KMS-11 (cell line): Measurements from ENCODE around the gene KCNH3.

ENCODE experiments used
- H2AFZ ChIP-seq: fragments of 200-600 bp; sonication (generic); 2 replicates; pipeline ENCODE4 v1.6.1; 2016; ENCODE audit warnings: antibody characterized with exemption, mixed run types, low read depth
- H3K27ac ChIP-seq: fragments of 200-600 bp; sonication (generic); 2 replicates; pipeline ENCODE4 v1.6.1; 2016; ENCODE audit warnings: mild to moderate bottlenecking, mixed run types
- H3K27me3 ChIP-seq: fragments of 200-600 bp; sonication (generic); 2 replicates; pipeline ENCODE4 v1.6.1; 2017; ENCODE audit warnings: mild to moderate bottlenecking, low read depth, mixed run types, moderate library complexity; ENCODE audit not compliant: insufficient read depth
- H3K36me3 ChIP-seq: fragments of 200-600 bp; sonication (generic); 2 replicates; pipeline ENCODE4 v1.6.1; 2017; ENCODE audit warnings: mild to moderate bottlenecking, mixed run types; ENCODE audit not compliant: insufficient read depth
- H3K4me1 ChIP-seq: fragments of 200-600 bp; sonication (generic); 2 replicates; pipeline ENCODE4 v1.6.1; 2016; ENCODE audit warnings: mild to moderate bottlenecking, low read depth, mixed run types; ENCODE audit not compliant: poor library complexity, severe bottlenecking
- H3K4me2 ChIP-seq: fragments of 200-600 bp; sonication (generic); 2 replicates; pipeline ENCODE4 v1.7.0; 2016; ENCODE audit warnings: mild to moderate bottlenecking, mixed run types
- H3K4me3 ChIP-seq: fragments of 200-600 bp; sonication (generic); IDR thresholded peaks from 2 replicates; pipeline ENCODE4 v1.6.1; 2017; ENCODE audit warnings: low read depth, low read length, mixed read lengths; ENCODE audit not compliant: insufficient read depth
- H3K79me2 ChIP-seq: fragments of 200-600 bp; sonication (generic); 2 replicates; pipeline ENCODE4 v1.6.1; 2016; ENCODE audit warnings: low read depth, mixed run types; ENCODE audit not compliant: insufficient read depth
- H3K9ac ChIP-seq: fragments of 200-600 bp; sonication (generic); 2 replicates; pipeline ENCODE4 v1.6.1; 2016; ENCODE audit warnings: mild to moderate bottlenecking, mixed run types
- H4K20me1 ChIP-seq: fragments of 200-600 bp; sonication (generic); 2 replicates; pipeline ENCODE4 v1.6.1; 2016; ENCODE audit warnings: mild to moderate bottlenecking, mixed run types; ENCODE audit not compliant: insufficient read depth
- TF ChIP-seq, protein P1 (sequence below): fragments of 200-600 bp; sonication (generic); conservative IDR thresholded peaks from 2 replicates; pipeline ENCODE4 v1.6.1; 2017; ENCODE audit warnings: low read depth, mild to moderate bottlenecking, antibody characterized with exemption, low read length, moderate library complexity, mixed read lengths

The KCNH3 gene

DNA sequence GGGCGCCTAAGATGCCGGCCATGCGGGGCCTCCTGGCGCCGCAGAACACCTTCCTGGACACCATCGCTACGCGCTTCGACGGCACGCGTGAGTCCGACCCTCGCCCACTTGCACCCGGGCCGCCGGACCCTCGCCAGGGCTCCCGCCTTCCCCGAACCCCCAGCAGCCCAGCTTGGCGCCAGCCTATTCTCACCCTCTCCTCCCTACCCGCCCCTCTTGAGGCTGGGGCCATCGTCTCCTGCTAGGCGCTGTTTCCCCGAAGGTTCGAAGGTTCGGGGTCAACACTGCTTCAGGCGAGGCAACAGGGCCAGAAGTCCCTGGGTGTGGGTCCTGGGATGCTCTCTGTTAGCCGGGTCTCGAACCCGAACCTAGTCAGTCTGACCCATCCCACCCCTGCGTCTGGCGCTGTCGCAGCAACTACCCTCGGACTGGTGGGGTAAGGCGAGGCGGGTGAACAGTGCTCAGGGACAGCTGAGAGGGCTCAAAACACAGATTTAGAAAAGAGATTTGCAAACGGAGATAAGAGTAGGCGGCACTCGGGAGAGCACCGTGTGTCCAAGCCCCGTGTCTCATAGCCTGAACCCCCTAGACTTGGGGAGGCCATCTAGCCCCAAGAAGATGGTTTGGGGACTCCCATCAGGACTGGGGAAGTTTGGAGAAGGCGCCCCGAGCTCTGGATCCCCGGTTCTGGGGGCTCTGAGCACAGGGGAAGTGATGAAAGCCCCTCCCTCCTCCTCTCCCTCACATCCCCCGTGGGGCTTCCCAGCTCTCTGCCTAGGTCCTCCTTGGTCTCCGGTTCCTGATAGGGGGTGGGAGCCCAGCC is 787 bp downstream of the KCNH3 start:
- Histone ChIP-seq H3K9ac (no peak overlapping the region), H3K4me3 (no peak overlapping the region), H3K4me1 (peaks cover 27% of the 10 kb centered on the region), H3K36me3 (no peaks in the 10 kb centered on the region), H3K27me3 (peaks cover 28% of the 10 kb centered on the region), H3K4me2 (no peak overlapping the region), H3K27ac (no peak overlapping the region), H2AFZ (no peak overlapping the region), H3K79me2 (no peaks in the 10 kb centered on the region), H4K20me1 (no peaks in the 10 kb centered on the region)
- TF ChIP-seq, protein P1, sequence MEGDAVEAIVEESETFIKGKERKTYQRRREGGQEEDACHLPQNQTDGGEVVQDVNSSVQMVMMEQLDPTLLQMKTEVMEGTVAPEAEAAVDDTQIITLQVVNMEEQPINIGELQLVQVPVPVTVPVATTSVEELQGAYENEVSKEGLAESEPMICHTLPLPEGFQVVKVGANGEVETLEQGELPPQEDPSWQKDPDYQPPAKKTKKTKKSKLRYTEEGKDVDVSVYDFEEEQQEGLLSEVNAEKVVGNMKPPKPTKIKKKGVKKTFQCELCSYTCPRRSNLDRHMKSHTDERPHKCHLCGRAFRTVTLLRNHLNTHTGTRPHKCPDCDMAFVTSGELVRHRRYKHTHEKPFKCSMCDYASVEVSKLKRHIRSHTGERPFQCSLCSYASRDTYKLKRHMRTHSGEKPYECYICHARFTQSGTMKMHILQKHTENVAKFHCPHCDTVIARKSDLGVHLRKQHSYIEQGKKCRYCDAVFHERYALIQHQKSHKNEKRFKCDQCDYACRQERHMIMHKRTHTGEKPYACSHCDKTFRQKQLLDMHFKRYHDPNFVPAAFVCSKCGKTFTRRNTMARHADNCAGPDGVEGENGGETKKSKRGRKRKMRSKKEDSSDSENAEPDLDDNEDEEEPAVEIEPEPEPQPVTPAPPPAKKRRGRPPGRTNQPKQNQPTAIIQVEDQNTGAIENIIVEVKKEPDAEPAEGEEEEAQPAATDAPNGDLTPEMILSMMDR: no peak

DNA sequence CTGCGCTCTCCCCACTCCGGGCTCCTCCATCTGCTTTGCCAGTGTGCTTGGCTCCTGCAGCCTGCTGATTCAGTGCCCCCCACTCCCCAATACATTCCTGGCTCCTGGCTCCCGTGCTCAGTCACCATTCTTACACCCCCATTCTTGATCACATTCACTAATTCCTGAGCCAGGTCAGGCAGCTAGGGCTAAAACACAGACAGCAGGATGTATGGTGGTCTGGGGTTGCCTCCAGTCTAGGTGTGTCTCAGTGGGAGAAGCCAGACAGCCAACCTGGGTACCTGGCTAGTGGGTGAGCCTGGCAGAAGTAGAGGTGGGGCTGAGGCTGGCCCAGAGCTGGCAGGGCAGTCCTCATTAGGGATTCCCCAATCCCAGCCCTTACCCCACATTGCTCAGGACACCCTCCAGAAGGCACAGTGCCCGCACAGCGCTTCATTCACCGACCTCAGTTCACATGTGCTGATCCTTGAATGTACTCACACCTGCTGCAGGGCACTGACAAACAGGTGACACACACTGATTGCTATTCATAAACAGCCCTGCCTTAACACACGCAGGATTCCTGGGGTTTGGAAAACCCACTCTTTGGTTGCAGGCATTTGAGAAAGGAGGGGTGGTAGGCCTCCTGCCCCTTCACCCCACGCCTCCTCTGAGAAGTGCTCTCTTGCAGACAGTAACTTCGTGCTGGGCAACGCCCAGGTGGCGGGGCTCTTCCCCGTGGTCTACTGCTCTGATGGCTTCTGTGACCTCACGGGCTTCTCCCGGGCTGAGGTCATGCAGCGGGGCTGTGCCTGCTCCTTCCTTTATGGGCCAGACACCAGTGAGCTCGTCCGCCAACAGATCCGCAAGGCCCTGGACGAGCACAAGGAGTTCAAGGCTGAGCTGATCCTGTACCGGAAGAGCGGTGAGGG is 1.7 kb downstream of the KCNH3 start:
- Histone ChIP-seq H2AFZ (no peak overlapping the region), H3K27ac (no peak overlapping the region), H3K79me2 (no peaks in the 10 kb centered on the region), H3K4me1 (peaks cover 27% of the 10 kb centered on the region), H3K9ac (no peak overlapping the region), H3K4me3 (no peak overlapping the region), H4K20me1 (no peaks in the 10 kb centered on the region), H3K4me2 (no peak overlapping the region), H3K27me3 (peaks cover 28% of the 10 kb centered on the region), H3K36me3 (no peaks in the 10 kb centered on the region)
- TF ChIP-seq, protein P1: no peak

DNA sequence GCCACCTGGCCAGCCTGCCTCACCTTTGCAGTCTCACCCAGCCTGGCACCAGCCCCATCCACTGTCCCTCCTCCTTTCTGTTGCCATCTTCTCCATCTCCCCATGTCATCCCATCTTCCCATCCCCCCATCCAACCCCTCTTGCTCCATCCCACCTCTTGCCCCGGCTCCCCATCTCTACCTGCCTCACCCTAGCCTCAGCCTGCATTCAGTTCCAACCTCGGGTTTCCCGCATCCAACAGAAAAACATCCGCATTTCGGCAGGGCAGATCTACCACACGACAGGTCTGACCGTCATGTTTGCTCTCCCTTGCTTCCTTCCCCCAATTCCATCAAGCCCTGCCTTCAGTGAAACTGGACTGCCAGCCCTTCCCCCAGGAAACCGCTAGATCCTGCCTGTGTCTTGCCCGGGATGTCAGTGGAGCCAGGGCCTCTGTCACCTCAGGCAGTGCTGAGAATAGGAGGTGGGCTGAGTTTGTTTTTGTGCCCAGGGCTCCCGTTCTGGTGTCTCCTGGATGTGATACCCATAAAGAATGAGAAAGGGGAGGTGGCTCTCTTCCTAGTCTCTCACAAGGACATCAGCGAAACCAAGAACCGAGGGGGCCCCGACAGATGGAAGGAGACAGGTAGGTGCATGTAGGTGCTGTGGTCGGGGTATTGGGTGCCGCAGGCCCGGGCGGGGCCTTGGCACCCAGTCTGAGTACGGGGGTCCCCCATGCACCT is 2.5 kb downstream of the KCNH3 start:
- TF ChIP-seq, protein P1: no peak
- H3K27me3 ChIP-seq: peaks cover 28% of the 10 kb centered on the region
- no peak overlapping the region for H3K27ac ChIP-seq
- H3K4me3 ChIP-seq: no peak overlapping the region
- no peaks in the 10 kb centered on the region for H3K36me3 ChIP-seq
- H4K20me1 ChIP-seq: no peaks in the 10 kb centered on the region
- H3K79me2 ChIP-seq: no peaks in the 10 kb centered on the region
- no peak overlapping the region for H3K9ac ChIP-seq
- peaks cover 24% of the 10 kb centered on the region for H3K4me1 ChIP-seq
- H3K4me2 ChIP-seq: no peak overlapping the region
- no peak overlapping the region for H2AFZ ChIP-seq

DNA sequence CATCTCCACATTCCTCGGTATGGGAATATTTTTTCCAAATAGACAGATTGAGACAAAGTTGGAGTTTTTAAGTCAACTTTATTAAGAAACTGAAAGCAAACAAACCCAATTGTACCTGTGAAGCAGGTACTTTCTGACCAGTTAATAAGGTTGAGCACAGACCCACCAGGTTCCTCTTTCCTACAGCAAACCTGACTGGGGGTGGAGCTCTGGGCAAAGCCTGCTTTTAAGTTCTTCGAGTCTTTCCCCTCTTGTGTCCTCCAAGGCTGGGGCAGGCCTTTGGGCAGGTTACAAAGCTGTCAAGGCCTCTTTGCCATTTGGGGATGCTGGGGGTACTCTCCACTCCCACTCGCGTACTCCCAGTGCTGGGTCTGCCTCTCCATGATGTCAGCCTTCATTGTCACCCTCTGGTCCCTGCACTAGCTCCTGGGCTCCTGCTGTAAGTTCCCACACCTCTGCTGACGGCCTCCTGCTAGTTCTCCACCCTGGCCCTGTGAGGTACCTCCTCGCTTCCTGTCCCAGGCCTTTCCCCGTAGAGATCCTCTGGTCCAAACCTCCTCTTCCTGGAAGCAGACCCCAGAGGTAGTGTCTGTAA is 3.2 kb downstream of the KCNH3 start:
- peaks cover 23% of the 10 kb centered on the region for H3K27me3 ChIP-seq
- H3K79me2 ChIP-seq: no peaks in the 10 kb centered on the region
- no peak overlapping the region for H3K27ac ChIP-seq
- no peaks in the 10 kb centered on the region for H3K36me3 ChIP-seq
- no peak overlapping the region for H3K9ac ChIP-seq
- no peak overlapping the region for H3K4me2 ChIP-seq
- H3K4me1 ChIP-seq: peaks cover 17% of the 10 kb centered on the region
- no peak overlapping the region for H3K4me3 ChIP-seq
- TF ChIP-seq, protein P1: no peak
- no peaks in the 10 kb centered on the region for H4K20me1 ChIP-seq
- no peak overlapping the region for H2AFZ ChIP-seq
